Measurements from ENCODE around the gene LLPH. TPM values are rescaled to one million over a fixed set of nuclear protein-coding genes. Genes with fewer than 3 reads are reported as not detected.

The LLPH gene
- total and polyA plus RNA-seq, 2 of the 13 experiments (the other 11 are each of a cell fraction or from before 2014, with no cell fraction given), result 4.2 to 25.6 TPM

DNA sequence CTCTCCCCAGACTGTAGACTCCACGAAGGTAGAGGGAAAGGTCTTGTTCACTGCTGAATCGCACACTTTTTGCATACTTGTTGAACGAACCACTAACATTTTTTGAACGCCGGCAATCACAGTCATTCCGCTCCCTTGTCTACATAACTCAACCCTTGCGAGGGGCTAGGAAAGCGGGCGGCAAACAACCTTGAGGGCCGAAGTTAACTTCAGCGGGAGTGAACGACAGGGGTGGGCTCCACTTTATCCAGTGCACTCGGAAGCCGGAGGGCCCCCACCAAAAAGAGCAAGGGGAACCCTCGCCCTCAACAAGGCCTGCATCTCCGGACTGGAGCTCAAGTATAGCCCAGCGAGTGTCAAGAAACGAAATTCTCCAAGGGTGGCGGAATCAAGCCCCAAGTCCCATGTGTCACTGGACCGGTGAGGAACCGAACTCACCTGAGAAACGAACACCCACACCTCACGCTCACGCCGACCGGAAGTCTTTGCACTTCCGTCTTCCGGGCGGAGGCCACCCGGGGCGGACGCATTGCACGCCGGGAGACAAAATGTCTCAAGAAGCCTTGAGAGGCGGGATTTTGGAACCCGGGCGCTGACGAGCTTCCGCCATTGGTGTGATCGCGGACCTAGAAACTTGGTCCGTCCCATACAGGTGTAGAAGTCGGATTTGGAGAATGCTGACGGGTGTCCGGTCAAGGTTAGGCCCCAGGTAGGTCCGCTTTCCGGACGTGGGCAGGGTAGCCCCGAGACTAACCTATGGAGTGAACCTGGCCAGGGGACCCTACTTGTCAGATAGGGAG, at the start of gene LLPH (continued):
- TF ChIP-seq TRIM24 (CRISPR knock-in tag; IDR thresholded peaks at IDR 0.05) (no peak), ZNF24 (IDR thresholded peaks at IDR 0.05) (no peak), MAFF (IDR thresholded peaks at IDR 0.05; ENCODE audit: low read depth, low read length) (no peak), ZNF138 (CRISPR knock-in tag; IDR thresholded peaks at IDR 0.05; ENCODE audit: low read depth) (no peak), ZNF780A (CRISPR knock-in tag; IDR thresholded peaks at IDR 0.05) (no peak), NFATC3 (CRISPR knock-in tag; IDR thresholded peaks at IDR 0.05) (0 out of 2 replicates have a peak, but pooled peaks have one; percentile 64), ZNF629 (CRISPR knock-in tag; conservative IDR thresholded peaks at IDR 0.05) (0 out of 2 replicates have a peak, but pooled peaks have one; percentile 5), RBM22 (optimal IDR thresholded peaks at IDR 0.05; ENCODE audit: low read length) (no peak), MIER2 (CRISPR knock-in tag; IDR thresholded peaks at IDR 0.05) (peak; percentile 58; the same call in 1 of the 2 replicates), FUBP1 (CRISPR knock-in tag; IDR thresholded peaks at IDR 0.05; ENCODE audit: borderline replicate concordance) (no peak), ZNF501 (CRISPR knock-in tag; IDR thresholded peaks at IDR 0.05) (peak; percentile 94), GPN1 (CRISPR knock-in tag; IDR thresholded peaks at IDR 0.05; ENCODE audit: borderline replicate concordance) (no peak), ZFY (CRISPR knock-in tag; IDR thresholded peaks at IDR 0.05) (peak; percentile 77), GFI1 (CRISPR knock-in tag; IDR thresholded peaks at IDR 0.05; ENCODE audit: borderline replicate concordance) (no peak; the same call in 1 of the 2 replicates), ZNF816 (CRISPR knock-in tag; IDR thresholded peaks at IDR 0.05; ENCODE audit: borderline replicate concordance) (no peak), KLF13 (CRISPR knock-in tag; IDR thresholded peaks at IDR 0.05) (no peak), KAT2B (IDR thresholded peaks at IDR 0.05; ENCODE audit: borderline replicate concordance, low read depth, low read length) (no peak), MBD4 (IDR thresholded peaks at IDR 0.05; ENCODE audit: borderline replicate concordance, low read length) (no peak), BATF2 (CRISPR knock-in tag; IDR thresholded peaks at IDR 0.05) (no peak), NCOA1 (CRISPR knock-in tag; IDR thresholded peaks at IDR 0.05) (no peak), TFDP2 (CRISPR knock-in tag; IDR thresholded peaks at IDR 0.05) (peak; percentile 91), ETV5 (CRISPR knock-in tag; IDR thresholded peaks at IDR 0.05; ENCODE audit: borderline replicate concordance) (peak; percentile 79), ZNF205 (CRISPR knock-in tag; IDR thresholded peaks at IDR 0.05) (peak; percentile 40; the same call in 1 of the 2 replicates), IKZF1 (IDR thresholded peaks at IDR 0.05) (no peak), MXD4 (CRISPR knock-in tag; IDR thresholded peaks at IDR 0.05) (peak; percentile 90)
- TF ChIP-seq, protein P1, sequence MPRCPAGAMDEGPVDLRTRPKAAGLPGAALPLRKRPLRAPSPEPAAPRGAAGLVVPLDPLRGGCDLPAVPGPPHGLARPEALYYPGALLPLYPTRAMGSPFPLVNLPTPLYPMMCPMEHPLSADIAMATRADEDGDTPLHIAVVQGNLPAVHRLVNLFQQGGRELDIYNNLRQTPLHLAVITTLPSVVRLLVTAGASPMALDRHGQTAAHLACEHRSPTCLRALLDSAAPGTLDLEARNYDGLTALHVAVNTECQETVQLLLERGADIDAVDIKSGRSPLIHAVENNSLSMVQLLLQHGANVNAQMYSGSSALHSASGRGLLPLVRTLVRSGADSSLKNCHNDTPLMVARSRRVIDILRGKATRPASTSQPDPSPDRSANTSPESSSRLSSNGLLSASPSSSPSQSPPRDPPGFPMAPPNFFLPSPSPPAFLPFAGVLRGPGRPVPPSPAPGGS (CRISPR knock-in tag; IDR thresholded peaks at IDR 0.05), result peak; percentile 62; the same call in 1 of the 2 replicates
